MCF 10A (cell line): ENCODE measurements around the gene MFSD6. TPM values are rescaled to one million over a fixed set of nuclear protein-coding genes. Genes with fewer than 3 reads are reported as not detected.

Experiments used
- BruUV-seq: library from RNA; stranded (reverse); fragments of 400-500 nt; replicated peaks from 2 replicates; lab custom pipeline; 2021; lab: Mats Ljungman, UMichigan
- CTCF ChIA-PET: fragments of 300-600 bp; sonication (Branson Sonifier 250); formaldehyde crosslinking; extraction: SDS; loops from one replicate; lab custom pipeline; 2021; ENCODE audit warnings: antibody characterized with exemption, inconsistent platforms; lab: Yijun Ruan, JAX
- POLR2A ChIA-PET: fragments of 300-600, 350-650 bp; sonication (Branson Sonifier 250); formaldehyde crosslinking; extraction: SDS; loops from one replicate; lab custom pipeline; 2020; ENCODE audit warnings: antibody characterized with exemption, inconsistent platforms; lab: Yijun Ruan, JAX
- DNase-seq: peaks from one replicate; pipeline ENCODE4 v3.0.0-alpha.2; 2018; ENCODE audit not compliant: unreplicated experiment
- H3K27ac Mint-ChIP-seq: one replicate; pipeline ENCODE4 v1.8.0; 2022; ENCODE audit warnings: mild to moderate bottlenecking, low read depth, mixed read lengths; ENCODE audit not compliant: unreplicated experiment
- H3K27me3 Mint-ChIP-seq: one replicate; pipeline ENCODE4 v1.8.0; 2022; ENCODE audit warnings: mixed read lengths; ENCODE audit not compliant: insufficient read depth, unreplicated experiment
- H3K36me3 Mint-ChIP-seq: one replicate; pipeline ENCODE4 v1.8.0; 2022; ENCODE audit warnings: mild to moderate bottlenecking, moderate library complexity, mixed read lengths; ENCODE audit not compliant: insufficient read depth, unreplicated experiment
- H3K4me1 Mint-ChIP-seq: one replicate; pipeline ENCODE4 v1.8.0; 2022; ENCODE audit warnings: mixed read lengths; ENCODE audit not compliant: insufficient read depth, unreplicated experiment
- H3K4me3 Mint-ChIP-seq: one replicate; pipeline ENCODE4 v1.8.0; 2022; ENCODE audit warnings: mild to moderate bottlenecking, moderate library complexity, mixed read lengths; ENCODE audit not compliant: unreplicated experiment
- H3K9me3 Mint-ChIP-seq: one replicate; pipeline ENCODE4 v1.8.0; 2022; ENCODE audit warnings: mixed read lengths; ENCODE audit not compliant: unreplicated experiment
- intact Hi-C: fragments of 100-400 bp; cut with micrococcal nuclease; formaldehyde crosslinking; loops from 2 replicates; pipeline ENCODE4 v1.14.1; 2022
- total RNA-seq: library from RNA; stranded (reverse); gene quantifications from 2 replicates; pipeline ENCODE4 v1.2.3, GENCODE V29; 2022
- TF ChIP-seq, protein P1 (sequence below): fragments of 200-600 bp; IDR thresholded peaks from one replicate; pipeline ENCODE4 v1.8.0; 2022; ENCODE audit warnings: antibody characterized with exemption, mild to moderate bottlenecking; ENCODE audit not compliant: unreplicated experiment

Gene MFSD6
- total RNA-seq, 1 experiment from 2014 or later, result 19.7 TPM

DNA sequence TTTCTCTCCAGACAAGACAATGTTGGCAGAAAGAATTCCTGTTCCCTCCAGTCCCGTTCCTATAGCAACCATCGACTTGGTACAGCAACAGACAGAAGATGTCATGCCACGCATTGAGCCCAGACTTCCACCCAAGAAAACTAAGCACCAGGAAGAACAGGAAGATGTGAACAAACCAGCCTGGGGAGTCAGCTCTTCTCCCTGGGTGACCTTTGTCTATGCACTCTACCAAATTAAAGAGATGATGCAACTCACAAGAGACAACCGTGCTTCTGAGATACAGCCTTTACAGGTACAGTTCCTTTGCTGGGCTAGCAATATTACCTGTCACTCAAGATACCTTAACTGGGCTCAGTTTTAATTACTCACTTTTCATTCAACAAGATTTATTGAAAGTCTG, 89.3 kb downstream of the MFSD6 start:
- TF ChIP-seq, protein P1, sequence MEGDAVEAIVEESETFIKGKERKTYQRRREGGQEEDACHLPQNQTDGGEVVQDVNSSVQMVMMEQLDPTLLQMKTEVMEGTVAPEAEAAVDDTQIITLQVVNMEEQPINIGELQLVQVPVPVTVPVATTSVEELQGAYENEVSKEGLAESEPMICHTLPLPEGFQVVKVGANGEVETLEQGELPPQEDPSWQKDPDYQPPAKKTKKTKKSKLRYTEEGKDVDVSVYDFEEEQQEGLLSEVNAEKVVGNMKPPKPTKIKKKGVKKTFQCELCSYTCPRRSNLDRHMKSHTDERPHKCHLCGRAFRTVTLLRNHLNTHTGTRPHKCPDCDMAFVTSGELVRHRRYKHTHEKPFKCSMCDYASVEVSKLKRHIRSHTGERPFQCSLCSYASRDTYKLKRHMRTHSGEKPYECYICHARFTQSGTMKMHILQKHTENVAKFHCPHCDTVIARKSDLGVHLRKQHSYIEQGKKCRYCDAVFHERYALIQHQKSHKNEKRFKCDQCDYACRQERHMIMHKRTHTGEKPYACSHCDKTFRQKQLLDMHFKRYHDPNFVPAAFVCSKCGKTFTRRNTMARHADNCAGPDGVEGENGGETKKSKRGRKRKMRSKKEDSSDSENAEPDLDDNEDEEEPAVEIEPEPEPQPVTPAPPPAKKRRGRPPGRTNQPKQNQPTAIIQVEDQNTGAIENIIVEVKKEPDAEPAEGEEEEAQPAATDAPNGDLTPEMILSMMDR, result no peak
- Mint-ChIP-seq H3K4me3 (no peak overlapping the region), H3K9me3 (no peaks in the 10 kb centered on the region), H3K36me3 (peaks cover 43% of the 10 kb centered on the region), H3K27ac (no peak overlapping the region), H3K27me3 (no peaks in the 10 kb centered on the region), H3K4me1 (peaks cover 5% of the 10 kb centered on the region)
- DNase-seq, result no peak
- intact Hi-C loops, result no loop called here
- ChIA-PET CTCF (no interaction called here), POLR2A (no interaction called here)
- BruUV-seq, result no TSS peak

GRCh38 chr2:190499273-190499672, 91.1 kb downstream of the MFSD6 start:
- intact Hi-C loops, result no loop called here
- CTCF ChIA-PET, result no interaction called here

DNA sequence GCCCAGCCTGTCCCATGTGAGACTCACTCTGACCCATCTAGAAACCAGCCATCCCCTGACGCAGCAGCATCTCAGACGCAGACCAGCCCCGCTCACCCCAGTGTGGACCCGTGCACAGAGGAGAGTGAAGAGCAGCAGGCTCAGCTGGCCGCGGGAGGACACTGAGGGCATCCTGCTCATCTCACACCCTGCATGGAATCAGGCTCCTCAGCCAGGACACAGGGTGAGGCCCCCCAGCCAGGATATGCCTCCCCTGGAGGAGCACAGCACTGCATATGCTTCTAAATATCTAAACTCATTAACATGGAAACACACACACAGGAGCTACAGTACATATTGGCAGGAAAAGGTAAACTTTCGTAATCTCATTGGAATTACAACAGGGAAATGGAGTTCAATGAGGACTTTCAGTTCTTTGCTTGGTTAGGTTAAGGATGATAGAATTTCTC, 91.9 kb downstream of the MFSD6 start:
- DNase-seq, result no peak
- intact Hi-C loops, result no loop called here
- no TSS peak for BruUV-seq

More at GRCh38 chr2:190499273-190499672, 91.1 kb downstream of the MFSD6 start:
- TF ChIP-seq, protein P1, result no peak
- Mint-ChIP-seq H3K4me3 (no peak overlapping the region), H3K27me3 (no peaks in the 10 kb centered on the region), H3K9me3 (no peaks in the 10 kb centered on the region), H3K36me3 (peaks cover 50% of the 10 kb centered on the region), H3K4me1 (peaks cover 5% of the 10 kb centered on the region), H3K27ac (no peak overlapping the region)
- no TSS peak for BruUV-seq
- POLR2A ChIA-PET, result no interaction called here
- DNase-seq, result no peak

GRCh38 chr2:190501231-190501630, 93.1 kb downstream of the MFSD6 start:
- CTCF ChIA-PET, result interaction anchor here (0.6 to 1.2 kb wide), 4 partner anchors 10 to 119 kb away, joined by 3 read pairs; no protein-coding TSS in a partner anchor
- intact Hi-C loops, result no loop called here
- DNase-seq, result no peak
- TF ChIP-seq, protein P1, result no peak
- Mint-ChIP-seq H3K36me3 (peaks cover 53% of the 10 kb centered on the region), H3K4me1 (peaks cover 9% of the 10 kb centered on the region), H3K27ac (peak overlapping the region; percentile 67), H3K27me3 (no peaks in the 10 kb centered on the region), H3K4me3 (no peak overlapping the region), H3K9me3 (no peaks in the 10 kb centered on the region)
- BruUV-seq, result TSS peak; percentile 33
- POLR2A ChIA-PET, result interaction anchor here (0.6 to 1.4 kb wide), 3 partner anchors 12 to 197 kb away, joined by 3 to 5 read pairs (median 4); no protein-coding TSS in a partner anchor

More for the DNA sequence above, 91.9 kb downstream of the MFSD6 start:
- Mint-ChIP-seq H3K27ac (peak overlapping the region; percentile 67), H3K36me3 (peaks cover 54% of the 10 kb centered on the region), H3K4me1 (peaks cover 5% of the 10 kb centered on the region), H3K9me3 (no peaks in the 10 kb centered on the region), H3K4me3 (no peak overlapping the region), H3K27me3 (no peaks in the 10 kb centered on the region)
- ChIA-PET POLR2A (interaction anchor here (1.0 to 1.4 kb wide), 2 partner anchors 11 to 78 kb away, joined by 3 to 5 read pairs; no protein-coding TSS in a partner anchor), CTCF (interaction anchor here (0.6 to 0.7 kb wide), 2 partner anchors 114 to 183 kb away, joined by 3 read pairs; no protein-coding TSS in a partner anchor)
- TF ChIP-seq, protein P1, result no peak
